SW480 (cell line): ENCODE measurements around the gene ARAP2.

ENCODE experiments used
- DNase-seq: peaks from one replicate; pipeline ENCODE4 v3.0.0-alpha.2; 2016; ENCODE audit warnings: low spot score

Gene ARAP2

DNA sequence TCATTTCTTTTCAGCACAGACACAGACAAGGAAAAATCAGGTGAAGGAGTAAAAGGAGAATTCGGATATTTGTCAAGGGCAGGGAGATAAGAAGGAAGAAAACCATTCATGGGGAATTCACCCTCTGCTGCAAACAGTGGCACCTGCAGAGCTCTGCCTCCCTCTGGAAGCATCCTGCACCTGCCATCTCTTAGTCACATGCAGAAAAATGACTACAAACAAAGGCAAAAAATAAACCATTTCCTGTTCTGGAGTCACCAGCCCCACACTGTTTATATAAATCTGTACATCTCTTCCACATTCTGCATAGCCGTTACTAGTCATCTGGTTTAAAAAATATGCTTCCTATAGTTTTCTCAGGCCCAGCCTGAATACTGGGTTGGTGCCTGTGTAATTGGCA is 205.3 kb downstream of the ARAP2 start:
- DNase-seq, result no peak

DNA sequence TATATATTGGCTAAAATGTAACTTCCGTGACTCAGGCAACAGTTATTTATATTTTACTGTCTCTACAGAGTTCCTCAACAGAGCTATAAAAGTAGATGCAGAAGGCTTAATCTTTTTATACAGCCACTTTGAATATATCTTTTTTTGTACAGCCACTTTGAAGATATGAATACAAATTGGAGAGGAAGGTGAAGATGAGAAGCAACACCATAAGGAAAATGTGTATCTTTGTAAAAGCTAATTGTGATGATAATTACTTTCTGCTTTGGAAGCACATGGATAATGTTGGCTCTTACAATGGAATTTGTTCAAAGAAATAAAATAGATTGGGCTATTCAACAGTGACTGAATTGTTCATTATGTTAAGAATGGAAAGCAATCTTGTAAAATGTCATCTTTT is 205.8 kb downstream of the ARAP2 start:
- DNase-seq, result no peak

DNA sequence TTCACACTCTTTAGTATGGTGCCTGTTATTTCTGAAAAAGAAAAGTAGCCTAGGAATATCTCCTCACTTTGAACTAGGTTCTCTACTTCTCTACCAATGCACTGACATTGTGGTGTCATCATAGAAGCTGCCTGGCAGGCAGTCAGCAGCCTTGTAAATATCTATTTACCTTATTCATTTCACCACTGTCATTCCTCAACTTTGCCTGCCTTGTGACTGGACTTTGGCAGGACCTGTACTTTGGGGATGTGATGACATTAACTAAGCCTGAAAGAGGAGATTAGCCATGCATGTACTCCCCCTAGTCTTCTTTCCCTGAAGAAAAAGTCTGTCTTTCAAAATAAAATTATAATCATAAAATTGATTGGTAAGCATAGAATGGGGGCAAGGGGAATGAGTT is 207.2 kb downstream of the ARAP2 start:
- DNase-seq, result no peak

DNA sequence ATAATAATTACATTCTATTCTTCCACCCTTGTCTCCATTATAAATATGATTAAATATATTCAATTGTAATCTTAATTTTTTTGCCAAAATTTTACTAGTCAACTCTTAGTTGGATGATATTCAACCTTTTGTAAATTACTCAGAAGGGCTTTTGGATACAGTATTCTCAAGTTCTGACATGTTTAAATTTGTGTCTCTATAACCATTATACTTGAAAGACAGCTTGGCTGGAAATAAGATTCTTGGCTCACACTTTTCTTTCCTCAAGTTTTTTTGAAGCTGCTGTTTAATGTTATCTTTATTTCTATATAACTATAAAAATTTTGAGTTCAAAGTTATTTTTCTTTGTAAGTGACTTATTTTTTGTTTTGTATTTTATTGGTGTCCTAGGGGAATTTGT is 214.4 kb downstream of the ARAP2 start:
- no peak for DNase-seq

DNA sequence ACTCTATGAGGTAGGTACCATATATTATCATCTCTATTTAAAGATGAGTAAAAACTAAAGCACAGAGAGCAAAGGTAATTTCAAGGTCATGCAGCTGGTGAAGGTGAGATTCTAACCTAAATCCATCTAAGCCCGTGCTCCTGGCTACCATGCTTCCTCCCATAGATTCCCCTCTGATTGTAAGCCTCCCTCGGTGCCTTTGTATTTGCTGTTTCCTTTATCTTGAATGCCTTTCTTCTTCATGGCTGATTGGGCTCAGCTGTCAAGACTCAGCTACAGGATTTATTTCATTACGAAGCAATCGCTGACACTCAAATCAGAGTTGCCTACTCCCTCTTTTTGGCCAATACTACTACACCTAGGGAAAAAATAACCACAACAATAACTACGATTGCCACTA is 217.1 kb downstream of the ARAP2 start:
- DNase-seq, result no peak

DNA sequence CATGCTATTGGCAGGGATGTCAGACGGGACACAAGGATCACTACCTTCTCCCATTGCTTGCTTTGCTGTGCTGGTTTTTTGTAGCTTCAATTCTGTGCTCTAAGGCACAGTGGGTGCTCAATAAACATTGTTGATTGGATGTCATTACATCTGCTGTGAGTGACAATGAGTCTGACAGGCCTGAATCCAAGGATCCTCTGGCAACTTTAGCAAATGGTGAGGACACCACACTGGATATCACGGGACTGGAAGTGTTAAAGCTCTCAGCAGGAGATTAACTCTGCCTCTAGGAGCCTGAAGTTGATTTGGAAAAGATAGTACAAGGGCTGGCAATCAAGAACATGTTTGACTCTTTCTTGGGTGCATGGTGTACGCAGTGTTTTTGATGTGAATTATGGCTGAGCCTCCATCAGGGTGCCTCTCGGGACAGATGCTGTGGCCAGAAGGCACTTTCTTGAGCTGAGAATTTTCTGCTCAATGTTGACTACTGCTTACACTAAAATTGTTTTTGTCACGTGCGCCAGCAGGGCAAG is 217.9 kb downstream of the ARAP2 start:
- DNase-seq, result no peak

DNA sequence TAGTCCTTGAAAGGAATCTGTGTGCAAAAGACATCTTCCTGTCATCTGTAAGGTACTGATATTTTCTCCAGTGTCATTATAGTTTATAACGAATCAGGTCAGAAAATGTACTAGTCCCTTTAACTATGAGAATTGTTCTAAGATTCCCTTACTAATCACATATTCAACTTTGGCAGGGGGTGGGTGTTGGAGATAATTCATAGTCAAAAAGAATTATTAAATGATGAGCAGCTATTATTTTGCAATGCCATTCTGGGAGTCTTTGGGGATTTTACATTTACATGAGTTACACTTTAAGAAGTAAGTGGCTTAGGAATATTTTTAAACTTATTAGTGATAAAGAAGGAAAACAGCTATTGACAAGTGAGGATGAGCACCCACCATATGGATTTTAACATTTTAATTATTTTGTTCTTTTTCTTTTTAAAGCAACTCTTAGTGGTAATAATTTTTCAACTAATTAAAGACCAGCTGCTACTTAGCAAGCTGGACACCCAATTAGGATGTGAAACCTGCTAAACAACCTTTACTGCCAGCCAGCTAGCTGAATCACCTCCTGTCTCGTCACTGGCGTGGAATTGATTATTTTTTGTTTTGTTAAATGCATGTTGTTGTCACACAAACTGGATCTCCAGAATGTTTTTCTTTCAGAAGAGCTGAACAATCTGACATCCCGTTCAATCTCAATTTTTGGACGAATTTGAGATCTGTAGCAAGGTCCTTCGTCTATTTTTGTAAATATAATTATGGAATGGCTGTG is 219.2 kb downstream of the ARAP2 start:
- no peak for DNase-seq

DNA sequence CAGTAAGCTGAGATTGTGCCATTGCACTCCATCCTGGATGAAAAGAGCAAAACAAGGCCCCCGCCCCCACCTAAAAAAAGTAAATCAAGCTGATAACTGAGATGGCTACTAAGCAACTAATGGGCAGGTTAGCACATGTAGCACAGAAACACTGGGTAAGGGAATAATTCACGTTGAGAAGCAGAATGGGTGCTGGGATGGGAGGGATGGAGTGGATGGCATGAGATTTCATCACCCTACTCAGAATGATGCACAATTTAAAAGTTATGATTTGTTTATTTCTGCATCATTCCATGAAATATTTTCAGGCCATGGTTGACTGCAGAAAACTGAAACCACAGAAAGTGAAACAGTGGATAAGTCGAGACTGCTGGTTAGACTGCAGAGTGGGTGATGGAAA is 224.0 kb downstream of the ARAP2 start:
- DNase-seq, result no peak
